Stimulated activated CD8-positive, alpha-beta memory T cell treated with anti-CD3 and anti-CD28 coated beads, Interleukin-7, amount 100 ng/mL, for 4 hours (primary cell): ENCODE results near the gene CD8B2.
A peak's percentile ranks its signal among the peaks of the same experiment; 100 is the strongest.
"Not testable (repeated sequence)": the region's sequence is repeated elsewhere in the genome, so short reads cannot be mapped to it uniquely, and the experiment has no call there.

ENCODE experiments used
- DNase-seq, 2 donors: peaks; one replicate each; pipeline ENCODE4 v3.0.0-alpha.2; 2020; ENCODE audit warnings: low read depth in 2 of 2

The CD8B2 gene

GRCh38 chr2:106551417-106552130 lies 64.4 kb downstream of the CD8B2 start:
- DNase-seq: no peak

DNA sequence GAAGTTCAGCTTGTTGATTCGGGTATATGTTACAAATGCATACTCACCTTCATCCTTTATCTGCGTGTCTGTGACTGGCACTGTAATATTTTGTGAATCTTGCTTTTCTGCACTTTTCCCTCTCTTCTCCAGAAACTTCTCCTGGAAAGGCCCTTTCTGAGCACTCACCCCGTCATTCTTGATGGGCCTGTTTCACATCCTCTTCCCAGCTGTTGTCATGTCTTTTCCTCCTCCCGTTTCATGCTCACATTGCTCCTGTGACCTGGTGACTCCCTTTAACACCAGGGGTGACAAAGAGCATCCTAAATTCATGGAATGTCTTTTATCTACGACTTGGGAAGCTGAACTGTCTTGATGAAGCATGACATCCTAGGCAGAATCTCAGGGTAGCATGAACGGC lies 65.8 kb downstream of the CD8B2 start:
- DNase-seq: no peak

DNA sequence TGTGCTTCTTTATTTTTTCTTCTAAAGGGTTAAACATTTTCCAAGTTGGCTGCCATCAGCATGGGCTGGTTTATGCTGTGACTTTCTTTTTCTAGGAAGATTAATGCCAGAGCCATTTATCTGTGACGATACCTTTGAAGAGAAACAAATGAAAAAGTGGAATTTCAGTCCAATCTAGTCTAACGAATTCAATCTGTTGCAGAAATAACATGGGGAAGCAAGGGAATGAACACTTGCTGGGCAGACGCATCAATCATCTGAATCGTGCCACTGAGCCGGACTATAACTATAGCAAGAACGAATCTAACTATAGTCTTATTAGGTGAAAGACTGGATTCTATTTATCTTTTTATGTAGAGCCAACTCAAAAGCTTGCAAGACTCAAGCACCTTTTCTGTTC lies 66.2 kb downstream of the CD8B2 start:
- DNase-seq: no peak

DNA sequence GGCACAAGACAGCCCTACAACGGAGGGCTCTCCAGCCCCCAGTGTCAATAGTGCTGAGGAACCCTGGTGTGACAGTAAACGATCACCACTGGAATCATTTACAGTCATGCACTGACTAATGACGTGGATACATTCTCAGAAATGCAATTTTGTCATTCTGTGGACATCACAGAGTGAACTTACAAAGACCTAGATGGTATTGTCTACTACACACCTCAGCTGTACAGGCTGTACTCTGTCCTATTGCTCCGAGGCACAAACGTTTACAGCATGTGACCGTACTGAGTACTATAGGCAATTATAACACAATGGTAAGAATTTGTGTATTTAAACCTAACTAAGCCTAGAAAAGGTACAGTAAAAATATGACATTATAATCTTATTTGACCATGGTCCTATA lies 67.2 kb downstream of the CD8B2 start:
- no peak for DNase-seq

GRCh38 chr2:106555053-106555452 lies 67.9 kb downstream of the CD8B2 start:
- DNase-seq: no peak

GRCh38 chr2:106559786-106560185 lies 72.6 kb downstream of the CD8B2 start:
- not testable (repeated sequence) for DNase-seq

GRCh38 chr2:106560773-106561172 lies 73.6 kb downstream of the CD8B2 start:
- no peak for DNase-seq

- DNase-seq: no peak
Measured at GRCh38 chr2:106561356-106561755, 74.2 kb downstream of the CD8B2 start.

DNA sequence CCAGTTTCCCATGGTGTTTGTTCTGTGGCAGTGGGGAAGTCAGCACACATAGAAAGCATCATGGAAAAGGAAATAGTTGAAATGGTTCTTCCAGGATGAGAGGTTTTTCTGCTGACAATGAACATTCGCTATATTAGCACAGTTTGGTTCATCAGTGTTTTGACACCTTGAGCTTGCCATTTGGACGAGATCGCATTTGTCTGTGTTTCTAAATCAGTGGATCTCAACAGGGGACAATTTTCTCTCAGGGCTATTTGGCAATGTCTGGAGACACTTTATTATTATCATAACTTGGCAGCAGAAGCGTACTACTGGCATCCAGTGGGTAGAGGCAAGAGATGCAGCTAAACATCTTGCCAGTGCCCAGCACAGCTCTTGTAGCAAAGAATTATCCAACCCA lies 74.6 kb downstream of the CD8B2 start:
- no peak for DNase-seq

DNA sequence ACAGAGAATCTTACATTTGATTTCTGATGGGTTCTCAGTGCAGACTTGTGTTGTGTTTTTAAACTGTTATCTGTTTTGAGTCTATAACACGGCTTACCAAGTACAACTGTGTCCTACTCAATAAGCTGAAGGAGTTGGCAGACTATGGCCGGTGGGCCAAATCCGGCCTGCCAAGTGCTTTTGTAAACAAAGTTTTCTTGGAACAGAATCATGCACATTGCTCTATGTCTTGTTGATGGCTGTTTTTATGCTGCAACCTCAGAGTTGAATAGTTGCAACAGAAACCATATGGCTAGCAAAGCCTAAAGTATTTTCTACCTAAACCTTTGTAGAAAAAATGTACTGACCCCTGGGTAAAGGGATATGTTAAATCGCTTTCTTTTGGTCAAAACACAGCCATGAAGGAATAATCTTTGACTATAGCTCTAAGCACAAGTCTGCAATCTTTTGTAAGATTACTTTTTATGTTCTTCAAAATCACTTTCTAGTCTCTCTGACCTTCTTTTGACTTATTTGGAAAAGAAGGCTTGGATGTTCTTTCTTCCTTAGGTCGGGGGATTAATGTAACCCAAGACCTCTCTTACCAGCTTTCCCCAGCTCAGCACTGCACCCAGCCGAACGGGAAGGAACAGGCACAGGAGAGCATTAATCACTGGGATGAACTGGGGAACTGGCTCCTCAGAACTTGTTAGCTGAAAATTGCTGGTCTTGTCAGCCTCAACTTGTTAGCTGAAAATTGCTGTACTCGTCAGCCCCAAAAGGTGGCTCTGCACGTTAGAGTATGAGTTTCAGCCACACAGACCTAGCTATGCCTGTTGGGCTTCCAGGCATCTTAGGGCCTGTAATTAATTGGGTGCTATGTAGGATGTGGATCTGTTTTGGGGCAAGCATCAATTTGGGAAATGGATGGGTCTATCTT lies 75.4 kb downstream of the CD8B2 start:
- no peak for DNase-seq

DNA sequence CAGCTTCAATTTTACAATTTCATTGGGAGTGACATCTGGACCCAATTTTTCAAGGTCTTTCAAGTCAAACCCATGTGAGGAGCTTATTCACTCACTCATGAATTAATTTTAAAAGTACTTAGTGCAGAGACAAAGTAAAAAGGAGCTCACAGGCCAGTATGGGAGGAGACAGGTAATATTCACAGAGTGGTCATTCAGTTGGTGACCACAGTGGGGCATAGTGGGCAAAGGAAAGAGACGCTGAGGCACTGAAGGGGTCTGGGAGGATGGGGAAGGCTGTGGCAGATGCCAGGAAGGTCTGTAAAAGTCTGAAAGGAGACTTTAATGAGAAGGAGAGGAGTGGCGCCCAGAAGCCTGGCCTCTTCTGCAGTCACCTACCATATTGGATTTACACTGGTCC lies 76.0 kb downstream of the CD8B2 start:
- DNase-seq: no peak

DNA sequence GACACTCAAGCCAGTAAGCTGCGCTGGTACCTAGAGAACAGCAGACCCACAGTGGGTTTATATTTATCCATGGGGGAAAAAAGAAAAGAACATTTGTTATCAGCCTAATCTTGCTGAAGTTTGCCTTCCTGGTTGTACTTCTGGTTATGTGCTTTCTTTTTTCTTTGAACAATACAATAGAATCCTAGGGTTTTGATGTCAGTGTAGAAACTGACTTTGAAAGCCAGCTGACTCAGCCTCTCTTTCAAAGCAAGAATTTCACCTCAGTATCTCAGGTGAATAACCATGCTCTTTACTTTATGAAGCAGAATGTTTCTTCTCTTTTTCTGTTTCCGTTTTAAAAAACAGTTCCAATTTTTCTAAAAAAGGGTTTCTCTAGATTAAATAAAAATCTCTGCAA lies 78.4 kb downstream of the CD8B2 start:
- no peak for DNase-seq

DNA sequence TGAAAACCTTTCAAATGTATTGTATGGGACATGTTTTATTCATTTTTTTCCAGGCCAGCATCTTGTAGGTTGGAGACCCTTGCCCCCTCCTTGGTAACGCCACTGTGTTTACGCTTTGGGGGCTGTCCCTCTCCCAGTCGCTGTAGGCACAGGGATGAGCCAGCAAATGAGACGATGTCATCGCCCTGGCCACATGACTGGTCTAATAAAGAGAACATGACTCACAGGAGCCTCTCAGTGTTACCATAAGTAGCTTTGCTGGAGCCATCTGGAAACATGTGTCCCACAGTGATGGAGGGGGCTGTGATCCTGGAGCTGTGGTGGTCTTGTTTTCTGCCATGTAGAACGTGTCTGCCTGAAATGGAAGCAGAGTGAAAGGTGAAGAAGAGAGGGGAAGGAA lies 78.9 kb downstream of the CD8B2 start:
- peak in 1 of 2 donors; percentile 15 for DNase-seq

DNA sequence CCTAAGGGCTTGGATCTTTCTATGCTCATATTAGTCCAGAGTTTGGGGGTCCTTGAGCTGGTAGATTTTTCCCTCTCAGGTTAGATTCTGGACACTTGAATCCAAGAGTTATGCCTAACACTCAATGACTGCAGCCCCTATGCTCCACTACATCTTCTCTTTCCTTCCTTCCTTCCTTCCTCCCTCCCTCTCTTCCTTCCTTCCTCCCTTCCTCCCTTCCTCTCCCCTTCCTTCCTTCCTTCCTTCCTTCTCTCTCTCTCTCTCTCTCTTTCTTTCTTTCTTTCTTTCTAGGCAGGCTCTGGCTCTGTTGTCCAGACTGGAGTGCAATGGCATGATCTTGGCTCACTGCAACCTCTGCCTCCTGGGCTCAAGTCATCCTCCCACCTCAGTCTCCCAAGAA lies 79.3 kb downstream of the CD8B2 start:
- DNase-seq: not testable (repeated sequence)

DNA sequence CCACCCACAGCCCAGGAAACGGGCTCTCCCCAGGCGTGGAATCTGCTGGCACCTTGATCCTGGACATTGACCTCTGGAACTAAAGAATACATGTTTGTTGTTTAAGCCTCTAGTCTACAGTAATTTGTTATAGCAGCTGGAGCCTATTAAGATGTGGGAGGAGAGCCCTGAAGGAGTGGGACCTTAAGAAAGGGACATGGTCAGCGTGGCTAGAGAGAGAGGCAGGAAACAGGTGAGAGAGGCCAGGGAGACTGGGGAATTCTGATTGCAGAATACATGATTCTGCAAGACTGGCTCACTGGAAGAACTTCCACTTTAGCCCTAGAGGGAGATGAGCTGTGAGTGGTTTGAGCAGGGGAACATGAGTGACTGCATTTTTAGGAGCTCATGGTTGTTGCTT lies 83.2 kb downstream of the CD8B2 start:
- no peak for DNase-seq
